ENCODE results near the gene CLSTN2. TPM values are rescaled to one million over a fixed set of nuclear protein-coding genes. Genes with fewer than 3 reads are reported as not detected.

Gene CLSTN2
- total RNA-seq, 2 donors from 2014 or later: not detected

- DNase-seq (no peak), ATAC-seq (replicated peaks in 1 of 2) (no peak)
- Mint-ChIP-seq H3K27ac (no peak overlapping the region), H3K4me3 (no peak overlapping the region), H3K27me3 (ENCODE audit: low read depth) (no peaks in the 10 kb centered on the region), H3K4me1 (ENCODE audit: low read depth) (no peaks in the 10 kb centered on the region), H3K9me3 (no peaks in the 10 kb centered on the region), H3K36me3 (ENCODE audit: insufficient read depth in 2 of 2) (no peaks in the 10 kb centered on the region)
These were observed 85.0 kb downstream of the CLSTN2 start for GRCh38 chr3:140019946-140020345.

GRCh38 chr3:140020541-140020940 lies 85.6 kb downstream of the CLSTN2 start:
- DNase-seq (no peak), ATAC-seq (replicated peaks in 1 of 2) (no peak)
- Mint-ChIP-seq H3K27me3 (ENCODE audit: low read depth) (no peaks in the 10 kb centered on the region), H3K27ac (no peak overlapping the region), H3K4me3 (no peak overlapping the region), H3K4me1 (ENCODE audit: low read depth) (no peaks in the 10 kb centered on the region), H3K36me3 (ENCODE audit: insufficient read depth in 2 of 2) (no peaks in the 10 kb centered on the region), H3K9me3 (no peaks in the 10 kb centered on the region)

GRCh38 chr3:140021269-140021668 lies 86.3 kb downstream of the CLSTN2 start:
- DNase-seq: no peak
- no peaks in the 10 kb centered on the region for H3K36me3 Mint-ChIP-seq (ENCODE audit: insufficient read depth in 2 of 2)
- ATAC-seq (replicated peaks in 1 of 2): no peak
- no peak overlapping the region for H3K27ac Mint-ChIP-seq
- no peak overlapping the region for H3K4me3 Mint-ChIP-seq
- H3K27me3 Mint-ChIP-seq (ENCODE audit: low read depth): no peaks in the 10 kb centered on the region
- H3K4me1 Mint-ChIP-seq (ENCODE audit: low read depth): no peaks in the 10 kb centered on the region
- H3K9me3 Mint-ChIP-seq: no peaks in the 10 kb centered on the region

GRCh38 chr3:140022066-140022770 lies 87.2 kb downstream of the CLSTN2 start:
- Mint-ChIP-seq H3K27me3 (ENCODE audit: low read depth) (no peaks in the 10 kb centered on the region), H3K36me3 (ENCODE audit: insufficient read depth in 2 of 2) (no peaks in the 10 kb centered on the region), H3K9me3 (no peaks in the 10 kb centered on the region), H3K27ac (no peak overlapping the region), H3K4me3 (no peak overlapping the region), H3K4me1 (ENCODE audit: low read depth) (no peaks in the 10 kb centered on the region)
- no peak for ATAC-seq (replicated peaks in 1 of 2)
- no peak for DNase-seq

- DNase-seq (no peak), ATAC-seq (replicated peaks in 1 of 2) (no peak)
- no peak overlapping the region for H3K4me3 Mint-ChIP-seq
- no peaks in the 10 kb centered on the region for H3K4me1 Mint-ChIP-seq (ENCODE audit: low read depth)
- H3K9me3 Mint-ChIP-seq: no peaks in the 10 kb centered on the region
- H3K27me3 Mint-ChIP-seq (ENCODE audit: low read depth): peaks cover 8% of the 10 kb centered on the region
- H3K36me3 Mint-ChIP-seq (ENCODE audit: insufficient read depth in 2 of 2): no peaks in the 10 kb centered on the region
- no peak overlapping the region for H3K27ac Mint-ChIP-seq
These were observed 88.9 kb downstream of the CLSTN2 start for GRCh38 chr3:140023616-140024530.

- no peaks in the 10 kb centered on the region for H3K36me3 Mint-ChIP-seq (ENCODE audit: insufficient read depth in 2 of 2)
- ATAC-seq (replicated peaks in 1 of 2): no peak
- H3K4me3 Mint-ChIP-seq: no peak overlapping the region
- H3K4me1 Mint-ChIP-seq (ENCODE audit: low read depth): no peaks in the 10 kb centered on the region
- H3K27me3 Mint-ChIP-seq (ENCODE audit: low read depth): peaks cover 15% of the 10 kb centered on the region
- no peak for DNase-seq
- H3K27ac Mint-ChIP-seq: no peak overlapping the region
- H3K9me3 Mint-ChIP-seq: no peaks in the 10 kb centered on the region
These were observed 96.2 kb downstream of the CLSTN2 start for GRCh38 chr3:140031170-140031569.

GRCh38 chr3:140034058-140034457 lies 99.1 kb downstream of the CLSTN2 start:
- Mint-ChIP-seq H3K4me1 (ENCODE audit: low read depth) (no peaks in the 10 kb centered on the region), H3K27ac (no peak overlapping the region), H3K9me3 (no peaks in the 10 kb centered on the region), H3K4me3 (no peak overlapping the region), H3K27me3 (ENCODE audit: low read depth) (peaks cover 11% of the 10 kb centered on the region), H3K36me3 (ENCODE audit: insufficient read depth in 2 of 2) (no peaks in the 10 kb centered on the region)
- DNase-seq: no peak
- no peak for ATAC-seq (replicated peaks in 1 of 2)

- no peak overlapping the region for H3K4me3 Mint-ChIP-seq
- H3K27me3 Mint-ChIP-seq (ENCODE audit: low read depth): peaks cover 11% of the 10 kb centered on the region
- no peak for ATAC-seq (replicated peaks in 1 of 2)
- no peak for DNase-seq
- no peaks in the 10 kb centered on the region for H3K9me3 Mint-ChIP-seq
- H3K4me1 Mint-ChIP-seq (ENCODE audit: low read depth): no peaks in the 10 kb centered on the region
- no peak overlapping the region for H3K27ac Mint-ChIP-seq
- no peaks in the 10 kb centered on the region for H3K36me3 Mint-ChIP-seq (ENCODE audit: insufficient read depth in 2 of 2)
These were observed 100.9 kb downstream of the CLSTN2 start for GRCh38 chr3:140035871-140036270.

GRCh38 chr3:140050396-140050795 lies 115.4 kb downstream of the CLSTN2 start:
- DNase-seq (no peak), ATAC-seq (replicated peaks in 1 of 2) (no peak)
- H3K27me3 Mint-ChIP-seq (ENCODE audit: low read depth): peaks cover 14% of the 10 kb centered on the region
- no peak overlapping the region for H3K27ac Mint-ChIP-seq
- H3K36me3 Mint-ChIP-seq (ENCODE audit: insufficient read depth in 2 of 2): no peaks in the 10 kb centered on the region
- no peak overlapping the region for H3K4me3 Mint-ChIP-seq
- H3K9me3 Mint-ChIP-seq: peaks cover 0 to 1% of the 10 kb centered on the region in 2 donors
- H3K4me1 Mint-ChIP-seq (ENCODE audit: low read depth): no peaks in the 10 kb centered on the region

- H3K4me3 Mint-ChIP-seq: no peak overlapping the region
- peaks cover 0 to 2% of the 10 kb centered on the region in 2 donors for H3K36me3 Mint-ChIP-seq (ENCODE audit: insufficient read depth in 2 of 2)
- no peak overlapping the region for H3K27ac Mint-ChIP-seq
- no peaks in the 10 kb centered on the region for H3K4me1 Mint-ChIP-seq (ENCODE audit: low read depth)
- H3K9me3 Mint-ChIP-seq: peaks cover 2 to 4% of the 10 kb centered on the region in 2 donors
- DNase-seq (no peak), ATAC-seq (replicated peaks in 1 of 2) (no peak)
- H3K27me3 Mint-ChIP-seq (ENCODE audit: low read depth): peaks cover 14% of the 10 kb centered on the region
These were observed 116.3 kb downstream of the CLSTN2 start for GRCh38 chr3:140051019-140051957.

- no peak overlapping the region for H3K4me3 Mint-ChIP-seq
- no peak for DNase-seq
- H3K27ac Mint-ChIP-seq: no peak overlapping the region
- no peaks in the 10 kb centered on the region for H3K4me1 Mint-ChIP-seq (ENCODE audit: low read depth)
- peaks cover 0 to 2% of the 10 kb centered on the region in 2 donors for H3K36me3 Mint-ChIP-seq (ENCODE audit: insufficient read depth in 2 of 2)
- peaks cover 2 to 4% of the 10 kb centered on the region in 2 donors for H3K9me3 Mint-ChIP-seq
- no peak for ATAC-seq (replicated peaks in 1 of 2)
- H3K27me3 Mint-ChIP-seq (ENCODE audit: low read depth): peaks cover 15% of the 10 kb centered on the region
These were observed 118.1 kb downstream of the CLSTN2 start for GRCh38 chr3:140052771-140053702.

- H3K4me1 Mint-ChIP-seq (ENCODE audit: low read depth): no peaks in the 10 kb centered on the region
- DNase-seq (no peak), ATAC-seq (replicated peaks in 1 of 2) (no peak)
- H3K27ac Mint-ChIP-seq: no peak overlapping the region
- peaks cover 0 to 2% of the 10 kb centered on the region in 2 donors for H3K36me3 Mint-ChIP-seq (ENCODE audit: insufficient read depth in 2 of 2)
- no peak overlapping the region for H3K4me3 Mint-ChIP-seq
- peaks cover 20% of the 10 kb centered on the region for H3K27me3 Mint-ChIP-seq (ENCODE audit: low read depth)
- peaks cover 4 to 6% of the 10 kb centered on the region in 2 donors for H3K9me3 Mint-ChIP-seq
These were observed 118.8 kb downstream of the CLSTN2 start for GRCh38 chr3:140053794-140054193.

Data from activated T-cell treated with anti-CD3 and anti-CD28 coated beads, Interleukin-2, amount 50 U/mL, for 72 hours (primary cell).